HepG2 (cell line): ENCODE results near the gene SYNE1.

Experiments
- CREM ChIP-seq, 2 experiments: sonication (generic) in 1 of 2; formaldehyde crosslinking in 1 of 2; IDR thresholded peaks; 2 replicates each; pipeline versions ENCODE4 v1.4.0 to v1.6.1; 2016 to 2020; ENCODE audit warnings: antibody characterized with exemption in 1 of 2, mild to moderate bottlenecking in 1 of 2, missing genetic modification reagents in 1 of 2
- GLI4 ChIP-seq: sonication (generic); formaldehyde crosslinking; IDR thresholded peaks from 2 replicates; pipeline ENCODE4 v1.5.1; 2020; ENCODE audit warnings: missing genetic modification reagents, mild to moderate bottlenecking, moderate library complexity, borderline replicate concordance
- HNF4A ChIP-seq: sonication (generic); formaldehyde crosslinking; IDR thresholded peaks from 2 replicates; pipeline ENCODE4 v1.4.0; 2020; ENCODE audit warnings: missing genetic modification reagents
- MEF2D ChIP-seq: sonication (generic); formaldehyde crosslinking; IDR thresholded peaks from 2 replicates; pipeline ENCODE4 v1.5.1; 2020; ENCODE audit warnings: mild to moderate bottlenecking, missing genetic modification reagents
- POLR2AphosphoS5 ChIP-seq: IDR thresholded peaks from 2 replicates; pipeline ENCODE4 v1.6.1; 2012; ENCODE audit warnings: low read depth, low read length
- SALL1 ChIP-seq: sonication (generic); formaldehyde crosslinking; IDR thresholded peaks from 2 replicates; pipeline ENCODE4 v1.8.0; 2022; ENCODE audit warnings: mild to moderate bottlenecking, missing genetic modification reagents
- TBX2 ChIP-seq: sonication (generic); formaldehyde crosslinking; IDR thresholded peaks from 2 replicates; pipeline ENCODE4 v1.5.0; 2020; ENCODE audit warnings: missing genetic modification reagents, mild to moderate bottlenecking, borderline replicate concordance
- ZNF326 ChIP-seq: sonication (generic); formaldehyde crosslinking; IDR thresholded peaks from 2 replicates; pipeline ENCODE4 v1.4.0; 2020; ENCODE audit warnings: missing genetic modification reagents, borderline replicate concordance
- ZNF335 ChIP-seq: sonication (generic); formaldehyde crosslinking; IDR thresholded peaks from 2 replicates; pipeline ENCODE4 v1.4.0; 2020; ENCODE audit warnings: missing genetic modification reagents
- ZNF607 ChIP-seq: sonication (generic); formaldehyde crosslinking; IDR thresholded peaks from 2 replicates; pipeline ENCODE4 v1.5.1; 2020; ENCODE audit warnings: missing genetic modification reagents, mild to moderate bottlenecking, borderline replicate concordance

DNA sequence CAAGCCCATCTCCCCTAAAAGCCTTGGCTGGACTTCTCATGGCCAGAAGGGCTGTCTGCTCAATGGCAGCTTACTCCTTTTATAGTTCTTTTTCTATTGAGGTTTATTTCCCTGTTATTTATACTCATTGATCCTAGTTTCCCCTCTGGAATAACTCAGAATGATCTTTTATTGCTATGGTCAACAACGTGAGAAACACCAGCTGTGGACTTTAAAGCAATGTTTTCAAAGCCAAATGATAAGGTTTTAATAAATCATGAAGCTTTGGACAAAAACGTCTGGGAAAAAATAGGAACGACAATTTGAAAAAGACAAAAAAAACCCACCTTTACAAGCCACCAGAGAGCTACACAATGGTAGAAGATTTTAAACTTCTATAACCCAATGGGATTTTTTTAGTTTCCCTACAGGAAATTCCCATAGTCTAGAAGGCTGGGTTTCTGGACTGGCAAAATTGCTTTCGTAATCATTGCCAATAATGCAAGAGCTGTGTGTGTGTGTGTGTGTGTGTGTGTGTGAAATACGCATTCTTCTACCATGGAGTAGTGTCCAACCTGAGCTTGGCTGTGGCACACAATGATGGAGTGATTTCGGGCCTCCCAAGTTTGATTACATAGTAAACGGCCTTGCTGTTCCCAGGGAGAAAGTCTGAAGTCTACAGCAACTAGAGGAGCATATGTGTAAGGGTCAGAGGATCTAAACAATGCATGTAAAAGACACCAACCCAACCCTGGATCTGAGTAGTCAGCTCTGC lies 396.0 kb downstream of the SYNE1 start:
- TF ChIP-seq POLR2AphosphoS5 (no peak), MEF2D (CRISPR knock-in tag) (0 out of 2 replicates have a peak, but pooled peaks have one; percentile 25), CREM (IDR thresholded peaks at IDR 0.05) (no peak), CREM (CRISPR knock-in tag; IDR thresholded peaks at IDR 0.05) (no peak), GLI4 (CRISPR knock-in tag) (no peak), ZNF607 (no peak), ZNF326 (no peak), TBX2 (CRISPR knock-in tag) (no peak; the same call in 1 of the 2 replicates), ZNF335 (CRISPR knock-in tag) (no peak), SALL1 (CRISPR knock-in tag) (no peak; the same call in none of the 2 replicates), HNF4A (CRISPR knock-in tag) (peak; percentile 72)
